MCF 10A (cell line): ENCODE data around the gene NSF. TPM values are rescaled to one million over a fixed set of nuclear protein-coding genes. Genes with fewer than 3 reads are reported as not detected.

Experiments used
- BruUV-seq: library from RNA; stranded (reverse); fragments of 400-500 nt; replicated peaks from 2 replicates; lab custom pipeline; 2021; lab: Mats Ljungman, UMichigan
- CTCF ChIA-PET: fragments of 300-600 bp; sonication (Branson Sonifier 250); formaldehyde crosslinking; extraction: SDS; loops from one replicate; lab custom pipeline; 2021; ENCODE audit warnings: antibody characterized with exemption, inconsistent platforms; lab: Yijun Ruan, JAX
- POLR2A ChIA-PET: fragments of 300-600, 350-650 bp; sonication (Branson Sonifier 250); formaldehyde crosslinking; extraction: SDS; loops from one replicate; lab custom pipeline; 2020; ENCODE audit warnings: antibody characterized with exemption, inconsistent platforms; lab: Yijun Ruan, JAX
- DNase-seq: peaks from one replicate; pipeline ENCODE4 v3.0.0-alpha.2; 2018; ENCODE audit not compliant: unreplicated experiment
- H3K27ac Mint-ChIP-seq: one replicate; pipeline ENCODE4 v1.8.0; 2022; ENCODE audit warnings: mild to moderate bottlenecking, low read depth, mixed read lengths; ENCODE audit not compliant: unreplicated experiment
- H3K27me3 Mint-ChIP-seq: one replicate; pipeline ENCODE4 v1.8.0; 2022; ENCODE audit warnings: mixed read lengths; ENCODE audit not compliant: insufficient read depth, unreplicated experiment
- H3K36me3 Mint-ChIP-seq: one replicate; pipeline ENCODE4 v1.8.0; 2022; ENCODE audit warnings: mild to moderate bottlenecking, moderate library complexity, mixed read lengths; ENCODE audit not compliant: insufficient read depth, unreplicated experiment
- H3K4me1 Mint-ChIP-seq: one replicate; pipeline ENCODE4 v1.8.0; 2022; ENCODE audit warnings: mixed read lengths; ENCODE audit not compliant: insufficient read depth, unreplicated experiment
- H3K4me3 Mint-ChIP-seq: one replicate; pipeline ENCODE4 v1.8.0; 2022; ENCODE audit warnings: mild to moderate bottlenecking, moderate library complexity, mixed read lengths; ENCODE audit not compliant: unreplicated experiment
- H3K9me3 Mint-ChIP-seq: one replicate; pipeline ENCODE4 v1.8.0; 2022; ENCODE audit warnings: mixed read lengths; ENCODE audit not compliant: unreplicated experiment
- intact Hi-C: fragments of 100-400 bp; cut with micrococcal nuclease; formaldehyde crosslinking; loops from 2 replicates; pipeline ENCODE4 v1.14.1; 2022
- total RNA-seq: library from RNA; stranded (reverse); gene quantifications from 2 replicates; pipeline ENCODE4 v1.2.3, GENCODE V29; 2022
- TF ChIP-seq, protein P1 (sequence below): fragments of 200-600 bp; IDR thresholded peaks from one replicate; pipeline ENCODE4 v1.8.0; 2022; ENCODE audit warnings: antibody characterized with exemption, mild to moderate bottlenecking; ENCODE audit not compliant: unreplicated experiment

Gene NSF
- total RNA-seq, 1 experiment from 2014 or later, result 21.1 TPM

DNA sequence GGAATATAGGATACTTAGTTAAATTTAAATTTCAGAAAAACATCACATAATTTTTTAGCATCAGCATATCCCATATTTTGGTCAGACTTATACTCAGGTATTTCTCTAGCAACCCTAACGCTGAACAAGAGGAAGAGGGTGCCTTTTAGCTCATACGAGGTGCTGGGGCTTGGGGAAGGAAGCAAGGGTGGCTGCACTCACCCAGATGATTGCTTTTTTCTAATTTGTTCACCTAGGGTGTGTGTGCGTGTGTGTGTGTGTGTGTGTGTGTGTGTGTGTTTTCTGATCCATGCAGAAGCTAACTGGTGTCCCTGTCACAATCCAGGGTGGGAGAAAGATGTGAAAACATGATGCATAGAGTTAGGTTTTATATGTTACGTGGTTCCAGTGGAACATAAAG is 146.9 kb downstream of the NSF start:
- Mint-ChIP-seq H3K4me1 (peaks cover 2% of the 10 kb centered on the region), H3K4me3 (no peak overlapping the region), H3K9me3 (no peaks in the 10 kb centered on the region), H3K36me3 (no peaks in the 10 kb centered on the region), H3K27me3 (no peaks in the 10 kb centered on the region), H3K27ac (no peak overlapping the region)
- ChIA-PET POLR2A (no interaction called here), CTCF (no interaction called here)
- no peak for DNase-seq
- BruUV-seq, result no TSS peak
- TF ChIP-seq, protein P1, sequence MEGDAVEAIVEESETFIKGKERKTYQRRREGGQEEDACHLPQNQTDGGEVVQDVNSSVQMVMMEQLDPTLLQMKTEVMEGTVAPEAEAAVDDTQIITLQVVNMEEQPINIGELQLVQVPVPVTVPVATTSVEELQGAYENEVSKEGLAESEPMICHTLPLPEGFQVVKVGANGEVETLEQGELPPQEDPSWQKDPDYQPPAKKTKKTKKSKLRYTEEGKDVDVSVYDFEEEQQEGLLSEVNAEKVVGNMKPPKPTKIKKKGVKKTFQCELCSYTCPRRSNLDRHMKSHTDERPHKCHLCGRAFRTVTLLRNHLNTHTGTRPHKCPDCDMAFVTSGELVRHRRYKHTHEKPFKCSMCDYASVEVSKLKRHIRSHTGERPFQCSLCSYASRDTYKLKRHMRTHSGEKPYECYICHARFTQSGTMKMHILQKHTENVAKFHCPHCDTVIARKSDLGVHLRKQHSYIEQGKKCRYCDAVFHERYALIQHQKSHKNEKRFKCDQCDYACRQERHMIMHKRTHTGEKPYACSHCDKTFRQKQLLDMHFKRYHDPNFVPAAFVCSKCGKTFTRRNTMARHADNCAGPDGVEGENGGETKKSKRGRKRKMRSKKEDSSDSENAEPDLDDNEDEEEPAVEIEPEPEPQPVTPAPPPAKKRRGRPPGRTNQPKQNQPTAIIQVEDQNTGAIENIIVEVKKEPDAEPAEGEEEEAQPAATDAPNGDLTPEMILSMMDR, result no peak
- intact Hi-C loops, result no loop called here

DNA sequence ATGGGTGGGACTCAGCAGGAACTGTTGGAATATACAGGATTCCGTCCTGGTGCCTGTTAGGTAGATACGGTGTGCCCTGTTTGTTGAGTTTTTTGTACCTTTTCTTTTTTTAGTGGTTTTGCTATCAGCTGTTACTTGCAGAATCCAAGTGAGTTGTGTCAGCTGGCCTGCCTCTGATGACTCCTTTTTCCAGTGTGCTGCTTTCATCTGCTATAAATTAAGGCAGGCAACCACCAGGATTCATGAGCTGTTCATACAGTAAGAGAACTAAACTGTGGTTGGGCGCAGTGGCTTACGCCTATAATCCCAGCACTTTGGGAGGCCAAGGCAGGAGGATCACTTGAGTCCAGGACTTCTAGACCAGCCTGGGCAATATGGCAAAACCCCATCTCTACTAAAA is 148.1 kb downstream of the NSF start:
- Mint-ChIP-seq H3K27ac (no peak overlapping the region), H3K27me3 (no peaks in the 10 kb centered on the region), H3K4me1 (peaks cover 12% of the 10 kb centered on the region), H3K36me3 (no peaks in the 10 kb centered on the region), H3K9me3 (no peaks in the 10 kb centered on the region), H3K4me3 (no peak overlapping the region)
- CTCF ChIA-PET, result no interaction called here
- TF ChIP-seq, protein P1, result no peak
- BruUV-seq, result no TSS peak
- intact Hi-C loops, result no loop called here
- DNase-seq, result no peak
- POLR2A ChIA-PET, result no interaction called here

DNA sequence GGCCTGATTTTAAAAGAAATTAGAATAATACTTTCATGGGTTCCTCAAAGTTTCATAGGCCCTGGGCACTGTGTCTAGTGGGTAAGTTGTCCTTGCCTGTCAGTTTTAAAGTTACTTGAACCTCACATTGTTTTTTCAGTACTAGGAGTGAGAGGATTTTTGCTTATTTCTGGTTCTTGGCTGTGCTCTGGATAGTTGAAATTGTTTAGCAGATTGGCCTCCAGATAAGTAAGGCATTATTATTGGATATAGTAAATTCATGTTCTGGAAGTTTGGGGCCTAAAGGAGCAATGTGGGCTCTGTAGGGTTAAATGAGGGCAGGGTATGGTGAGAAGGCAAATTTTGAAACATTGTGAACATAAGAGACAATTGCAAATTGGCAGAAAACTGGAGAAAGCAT is 149.5 kb downstream of the NSF start:
- no peaks in the 10 kb centered on the region for H3K9me3 Mint-ChIP-seq
- POLR2A ChIA-PET, result no interaction called here
- CTCF ChIA-PET, result no interaction called here
- no peaks in the 10 kb centered on the region for H3K27me3 Mint-ChIP-seq
- peaks cover 12% of the 10 kb centered on the region for H3K4me1 Mint-ChIP-seq
- BruUV-seq, result no TSS peak
- no peak overlapping the region for H3K27ac Mint-ChIP-seq
- H3K36me3 Mint-ChIP-seq, result no peaks in the 10 kb centered on the region
- DNase-seq, result no peak
- H3K4me3 Mint-ChIP-seq, result no peak overlapping the region
- TF ChIP-seq, protein P1, result no peak
- intact Hi-C loops, result no loop called here

DNA sequence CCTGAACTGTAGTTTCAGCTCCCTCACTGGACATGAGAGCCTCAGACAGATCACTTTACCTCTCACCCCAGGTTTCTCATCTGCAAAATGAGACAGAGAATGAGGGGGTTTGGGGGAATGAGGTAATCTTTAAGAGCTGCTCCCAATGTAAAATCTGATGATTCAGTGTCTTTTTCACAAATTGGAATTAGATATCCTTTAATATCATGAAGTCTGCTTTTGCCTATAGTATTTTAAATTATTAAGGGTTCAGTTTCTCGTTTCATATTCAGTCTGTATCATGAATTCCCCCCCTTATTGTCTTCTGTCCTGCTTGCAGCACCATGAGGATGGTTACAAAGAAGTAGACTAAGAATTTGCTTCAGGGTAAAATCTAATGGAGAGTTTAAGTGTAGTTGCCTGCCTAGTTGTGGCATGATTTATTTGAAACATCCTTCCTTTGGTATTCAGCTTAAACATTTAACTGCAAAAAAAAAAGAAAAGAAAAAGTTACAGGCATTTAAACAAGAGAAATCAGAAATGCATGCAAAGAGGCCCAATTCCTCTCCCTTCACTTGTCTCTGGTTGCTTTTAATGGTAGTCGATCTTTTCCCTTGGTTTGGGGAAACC is 150.8 kb downstream of the NSF start:
- peaks cover 12% of the 10 kb centered on the region for H3K4me1 Mint-ChIP-seq
- H3K36me3 Mint-ChIP-seq, result no peaks in the 10 kb centered on the region
- ChIA-PET POLR2A (interaction anchor here (1.2 kb wide), 1 partner anchor 10 kb away, joined by 9 read pairs; no protein-coding TSS in a partner anchor), CTCF (no interaction called here)
- no peak for DNase-seq
- no peaks in the 10 kb centered on the region for H3K27me3 Mint-ChIP-seq
- intact Hi-C loops, result no loop called here
- H3K9me3 Mint-ChIP-seq, result no peaks in the 10 kb centered on the region
- no peak overlapping the region for H3K4me3 Mint-ChIP-seq
- TF ChIP-seq, protein P1, result no peak
- BruUV-seq, result no TSS peak
- H3K27ac Mint-ChIP-seq, result no peak overlapping the region
